ENCODE results near the gene RUFY1.
A peak's percentile ranks its signal among the peaks of the same experiment; 100 is the strongest.

- TF ChIP-seq REST (IDR thresholded peaks at IDR 0.05; ENCODE audit: insufficient replicate concordance, low read depth) (no peak), CTCF (IDR thresholded peaks at IDR 0.05; ENCODE audit: insufficient read depth, low read length) (no peak), POLR2AphosphoS5 (IDR thresholded peaks at IDR 0.05; ENCODE audit: low read depth) (0 out of 2 replicates have a peak, but pooled peaks have one; percentile 34), GABPA (IDR thresholded peaks at IDR 0.05; ENCODE audit: low read depth) (no peak), SPI1 (IDR thresholded peaks at IDR 0.05; ENCODE audit: borderline replicate concordance, low read depth) (no peak)
These were observed 65.7 kb downstream of the RUFY1 start for GRCh38 chr5:179616002-179616594.

Data from HL-60 (cell line).